WTC11 (cell line): Measurements from ENCODE around the gene SLC25A28.

Source experiments
- MYBL2 ChIP-seq: sonication (generic); formaldehyde crosslinking; IDR thresholded peaks from 2 replicates; pipeline ENCODE4 v1.8.1; 2023; ENCODE audit warnings: mild to moderate bottlenecking, moderate library complexity, missing genetic modification reagents
- TF ChIP-seq, protein P1 (sequence below): fragments of 200-600 bp; IDR thresholded peaks from 2 replicates; pipeline ENCODE4 v1.8.0; 2022; ENCODE audit warnings: antibody characterized with exemption
- TF ChIP-seq, protein P2 (sequence below): sonication (generic); formaldehyde crosslinking; IDR thresholded peaks from 2 replicates; pipeline ENCODE4 v1.8.0; 2022; ENCODE audit warnings: missing genetic modification reagents
- TF ChIP-seq, protein P3 (sequence below): sonication (generic); formaldehyde crosslinking; IDR thresholded peaks from 2 replicates; pipeline ENCODE4 v1.8.0; 2023; ENCODE audit warnings: missing genetic modification reagents, mild to moderate bottlenecking, borderline replicate concordance
- TF ChIP-seq, protein P4 (sequence below): sonication (generic); formaldehyde crosslinking; IDR thresholded peaks from 2 replicates; pipeline ENCODE4 v1.8.1; 2023; ENCODE audit warnings: mild to moderate bottlenecking, missing genetic modification reagents
- TF ChIP-seq, protein P5 (sequence below): sonication (generic); formaldehyde crosslinking; IDR thresholded peaks from 2 replicates; pipeline ENCODE4 v1.8.0; 2022; ENCODE audit warnings: mild to moderate bottlenecking, missing genetic modification reagents
- TF ChIP-seq, protein P6 (sequence below): sonication (generic); formaldehyde crosslinking; IDR thresholded peaks from 2 replicates; pipeline ENCODE4 v1.8.1; 2023; ENCODE audit warnings: mild to moderate bottlenecking, missing genetic modification reagents, moderate library complexity

DNA sequence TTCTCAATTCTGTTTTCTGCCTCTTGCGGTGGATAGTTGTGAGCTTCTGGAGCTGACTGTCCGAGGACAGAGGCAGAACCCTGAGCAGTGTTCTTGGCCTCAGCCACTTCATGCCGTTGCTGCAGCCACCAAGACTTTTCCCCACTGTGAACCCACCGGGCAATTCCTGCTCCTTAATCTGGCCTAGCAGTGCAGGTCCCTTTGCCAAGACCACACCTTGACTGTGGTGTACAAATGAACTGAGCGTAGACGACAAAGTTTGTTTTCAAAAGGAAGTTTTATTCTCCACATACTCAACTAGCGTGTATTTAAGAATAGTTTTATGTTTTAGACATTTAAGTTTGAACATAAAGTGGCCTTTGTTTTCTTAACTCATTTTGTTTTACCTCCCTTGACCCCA lies 29.4 kb downstream of the SLC25A28 start:
- TF ChIP-seq, protein P1, sequence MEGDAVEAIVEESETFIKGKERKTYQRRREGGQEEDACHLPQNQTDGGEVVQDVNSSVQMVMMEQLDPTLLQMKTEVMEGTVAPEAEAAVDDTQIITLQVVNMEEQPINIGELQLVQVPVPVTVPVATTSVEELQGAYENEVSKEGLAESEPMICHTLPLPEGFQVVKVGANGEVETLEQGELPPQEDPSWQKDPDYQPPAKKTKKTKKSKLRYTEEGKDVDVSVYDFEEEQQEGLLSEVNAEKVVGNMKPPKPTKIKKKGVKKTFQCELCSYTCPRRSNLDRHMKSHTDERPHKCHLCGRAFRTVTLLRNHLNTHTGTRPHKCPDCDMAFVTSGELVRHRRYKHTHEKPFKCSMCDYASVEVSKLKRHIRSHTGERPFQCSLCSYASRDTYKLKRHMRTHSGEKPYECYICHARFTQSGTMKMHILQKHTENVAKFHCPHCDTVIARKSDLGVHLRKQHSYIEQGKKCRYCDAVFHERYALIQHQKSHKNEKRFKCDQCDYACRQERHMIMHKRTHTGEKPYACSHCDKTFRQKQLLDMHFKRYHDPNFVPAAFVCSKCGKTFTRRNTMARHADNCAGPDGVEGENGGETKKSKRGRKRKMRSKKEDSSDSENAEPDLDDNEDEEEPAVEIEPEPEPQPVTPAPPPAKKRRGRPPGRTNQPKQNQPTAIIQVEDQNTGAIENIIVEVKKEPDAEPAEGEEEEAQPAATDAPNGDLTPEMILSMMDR: no peak
- TF ChIP-seq, protein P2, sequence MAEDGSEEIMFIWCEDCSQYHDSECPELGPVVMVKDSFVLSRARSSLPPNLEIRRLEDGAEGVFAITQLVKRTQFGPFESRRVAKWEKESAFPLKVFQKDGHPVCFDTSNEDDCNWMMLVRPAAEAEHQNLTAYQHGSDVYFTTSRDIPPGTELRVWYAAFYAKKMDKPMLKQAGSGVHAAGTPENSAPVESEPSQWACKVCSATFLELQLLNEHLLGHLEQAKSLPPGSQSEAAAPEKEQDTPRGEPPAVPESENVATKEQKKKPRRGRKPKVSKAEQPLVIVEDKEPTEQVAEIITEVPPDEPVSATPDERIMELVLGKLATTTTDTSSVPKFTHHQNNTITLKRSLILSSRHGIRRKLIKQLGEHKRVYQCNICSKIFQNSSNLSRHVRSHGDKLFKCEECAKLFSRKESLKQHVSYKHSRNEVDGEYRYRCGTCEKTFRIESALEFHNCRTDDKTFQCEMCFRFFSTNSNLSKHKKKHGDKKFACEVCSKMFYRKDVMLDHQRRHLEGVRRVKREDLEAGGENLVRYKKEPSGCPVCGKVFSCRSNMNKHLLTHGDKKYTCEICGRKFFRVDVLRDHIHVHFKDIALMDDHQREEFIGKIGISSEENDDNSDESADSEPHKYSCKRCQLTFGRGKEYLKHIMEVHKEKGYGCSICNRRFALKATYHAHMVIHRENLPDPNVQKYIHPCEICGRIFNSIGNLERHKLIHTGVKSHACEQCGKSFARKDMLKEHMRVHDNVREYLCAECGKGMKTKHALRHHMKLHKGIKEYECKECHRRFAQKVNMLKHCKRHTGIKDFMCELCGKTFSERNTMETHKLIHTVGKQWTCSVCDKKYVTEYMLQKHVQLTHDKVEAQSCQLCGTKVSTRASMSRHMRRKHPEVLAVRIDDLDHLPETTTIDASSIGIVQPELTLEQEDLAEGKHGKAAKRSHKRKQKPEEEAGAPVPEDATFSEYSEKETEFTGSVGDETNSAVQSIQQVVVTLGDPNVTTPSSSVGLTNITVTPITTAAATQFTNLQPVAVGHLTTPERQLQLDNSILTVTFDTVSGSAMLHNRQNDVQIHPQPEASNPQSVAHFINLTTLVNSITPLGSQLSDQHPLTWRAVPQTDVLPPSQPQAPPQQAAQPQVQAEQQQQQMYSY (CRISPR knock-in tag): no peak
- TF ChIP-seq, protein P3, sequence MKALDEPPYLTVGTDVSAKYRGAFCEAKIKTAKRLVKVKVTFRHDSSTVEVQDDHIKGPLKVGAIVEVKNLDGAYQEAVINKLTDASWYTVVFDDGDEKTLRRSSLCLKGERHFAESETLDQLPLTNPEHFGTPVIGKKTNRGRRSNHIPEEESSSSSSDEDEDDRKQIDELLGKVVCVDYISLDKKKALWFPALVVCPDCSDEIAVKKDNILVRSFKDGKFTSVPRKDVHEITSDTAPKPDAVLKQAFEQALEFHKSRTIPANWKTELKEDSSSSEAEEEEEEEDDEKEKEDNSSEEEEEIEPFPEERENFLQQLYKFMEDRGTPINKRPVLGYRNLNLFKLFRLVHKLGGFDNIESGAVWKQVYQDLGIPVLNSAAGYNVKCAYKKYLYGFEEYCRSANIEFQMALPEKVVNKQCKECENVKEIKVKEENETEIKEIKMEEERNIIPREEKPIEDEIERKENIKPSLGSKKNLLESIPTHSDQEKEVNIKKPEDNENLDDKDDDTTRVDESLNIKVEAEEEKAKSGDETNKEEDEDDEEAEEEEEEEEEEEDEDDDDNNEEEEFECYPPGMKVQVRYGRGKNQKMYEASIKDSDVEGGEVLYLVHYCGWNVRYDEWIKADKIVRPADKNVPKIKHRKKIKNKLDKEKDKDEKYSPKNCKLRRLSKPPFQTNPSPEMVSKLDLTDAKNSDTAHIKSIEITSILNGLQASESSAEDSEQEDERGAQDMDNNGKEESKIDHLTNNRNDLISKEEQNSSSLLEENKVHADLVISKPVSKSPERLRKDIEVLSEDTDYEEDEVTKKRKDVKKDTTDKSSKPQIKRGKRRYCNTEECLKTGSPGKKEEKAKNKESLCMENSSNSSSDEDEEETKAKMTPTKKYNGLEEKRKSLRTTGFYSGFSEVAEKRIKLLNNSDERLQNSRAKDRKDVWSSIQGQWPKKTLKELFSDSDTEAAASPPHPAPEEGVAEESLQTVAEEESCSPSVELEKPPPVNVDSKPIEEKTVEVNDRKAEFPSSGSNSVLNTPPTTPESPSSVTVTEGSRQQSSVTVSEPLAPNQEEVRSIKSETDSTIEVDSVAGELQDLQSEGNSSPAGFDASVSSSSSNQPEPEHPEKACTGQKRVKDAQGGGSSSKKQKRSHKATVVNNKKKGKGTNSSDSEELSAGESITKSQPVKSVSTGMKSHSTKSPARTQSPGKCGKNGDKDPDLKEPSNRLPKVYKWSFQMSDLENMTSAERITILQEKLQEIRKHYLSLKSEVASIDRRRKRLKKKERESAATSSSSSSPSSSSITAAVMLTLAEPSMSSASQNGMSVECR (CRISPR knock-in tag): no peak
- TF ChIP-seq, protein P4, sequence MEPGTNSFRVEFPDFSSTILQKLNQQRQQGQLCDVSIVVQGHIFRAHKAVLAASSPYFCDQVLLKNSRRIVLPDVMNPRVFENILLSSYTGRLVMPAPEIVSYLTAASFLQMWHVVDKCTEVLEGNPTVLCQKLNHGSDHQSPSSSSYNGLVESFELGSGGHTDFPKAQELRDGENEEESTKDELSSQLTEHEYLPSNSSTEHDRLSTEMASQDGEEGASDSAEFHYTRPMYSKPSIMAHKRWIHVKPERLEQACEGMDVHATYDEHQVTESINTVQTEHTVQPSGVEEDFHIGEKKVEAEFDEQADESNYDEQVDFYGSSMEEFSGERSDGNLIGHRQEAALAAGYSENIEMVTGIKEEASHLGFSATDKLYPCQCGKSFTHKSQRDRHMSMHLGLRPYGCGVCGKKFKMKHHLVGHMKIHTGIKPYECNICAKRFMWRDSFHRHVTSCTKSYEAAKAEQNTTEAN (CRISPR knock-in tag): no peak
- TF ChIP-seq, protein P5, sequence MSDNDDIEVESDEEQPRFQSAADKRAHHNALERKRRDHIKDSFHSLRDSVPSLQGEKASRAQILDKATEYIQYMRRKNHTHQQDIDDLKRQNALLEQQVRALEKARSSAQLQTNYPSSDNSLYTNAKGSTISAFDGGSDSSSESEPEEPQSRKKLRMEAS (CRISPR knock-in tag): no peak
- no peak for TF ChIP-seq MYBL2 (CRISPR knock-in tag)
- TF ChIP-seq, protein P6, sequence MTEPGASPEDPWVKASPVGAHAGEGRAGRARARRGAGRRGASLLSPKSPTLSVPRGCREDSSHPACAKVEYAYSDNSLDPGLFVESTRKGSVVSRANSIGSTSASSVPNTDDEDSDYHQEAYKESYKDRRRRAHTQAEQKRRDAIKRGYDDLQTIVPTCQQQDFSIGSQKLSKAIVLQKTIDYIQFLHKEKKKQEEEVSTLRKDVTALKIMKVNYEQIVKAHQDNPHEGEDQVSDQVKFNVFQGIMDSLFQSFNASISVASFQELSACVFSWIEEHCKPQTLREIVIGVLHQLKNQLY (CRISPR knock-in tag): no peak
